Prostate gland (tissue), 2 donors: ENCODE results near the gene SLC35F5. TPM values are rescaled to one million over a fixed set of nuclear protein-coding genes. Genes with fewer than 3 reads are reported as not detected.
A peak's percentile ranks its signal among the peaks of the same experiment; 100 is the strongest.

Experiments used
- DNase-seq: peaks from one replicate; pipeline ENCODE4 v3.0.0-alpha.2; 2019; ENCODE audit warnings: low spot score
- H3K27ac ChIP-seq, 2 donors: fragments of 200-600 bp; sonication (generic); 2 replicates each; pipeline ENCODE4 v1.5.1; 2017 to 2019
- H3K27me3 ChIP-seq: fragments of 200-600 bp; sonication (generic); replicated peaks from 2 replicates; pipeline ENCODE4 v1.5.1; 2019; ENCODE audit not compliant: insufficient read depth
- H3K36me3 ChIP-seq, 2 donors: fragments of 200-600 bp; sonication (generic); 1 replicate in 1 of 2; 2 replicates in 1 of 2; pipeline versions ENCODE4 v1.5.1 to v1.8.1; 2017 to 2019
- H3K4me1 ChIP-seq: fragments of 200-600 bp; sonication (generic); replicated peaks from 2 replicates; pipeline ENCODE4 v1.5.1; 2019
- H3K4me3 ChIP-seq, 2 donors: fragments of 200-600 bp; sonication (generic); 2 replicates each; pipeline ENCODE4 v1.5.1; 2017 to 2019
- H3K9me3 ChIP-seq: fragments of 200-600 bp; sonication (generic); 2 replicates; pipeline ENCODE4 v1.5.1; 2017
- CTCF ChIP-seq, 4 experiments: fragments of 200-600 bp in 2 of 4; fragments of 450-650 bp in 2 of 4; sonication (generic) in 2 of 4; IDR thresholded peaks; 1 replicate in 3 of 4; 2 replicates in 1 of 4; pipeline ENCODE4 v1.5.1; 2016 to 2019; ENCODE audit warnings: antibody characterized with exemption in 4 of 4, mild to moderate bottlenecking in 2 of 4, moderate library complexity in 2 of 4
- POLR2A ChIP-seq: fragments of 450-650 bp; IDR thresholded peaks from one replicate; pipeline ENCODE4 v1.6.1; 2016; ENCODE audit warnings: antibody characterized with exemption, mild to moderate bottlenecking
- POLR2AphosphoS5 ChIP-seq: sonication (generic); formaldehyde crosslinking; IDR thresholded peaks from one replicate; pipeline ENCODE4 v1.6.1; 2017; ENCODE audit warnings: antibody characterized with exemption
- WGBS: methylation state at CpG from one replicate; pipeline ENCODE4 v1.1.5; 2018; 5-methylcytosine and 5-hydroxymethylcytosine counted together
- intact Hi-C: fragments of 100-400 bp; cut with DNase I; formaldehyde crosslinking; loops from one replicate; pipeline ENCODE4 v1.14.2; 2022
- total RNA-seq, 2 donors: library from RNA; depleted of rRNA; stranded (reverse); fragments of >200 nt; gene quantifications; one replicate each; pipeline ENCODE4 v1.1.0, GENCODE V29; 2016

SLC35F5 gene
- total RNA-seq, 2 donors from 2014 or later = 69.7 to 88.6 TPM

DNA sequence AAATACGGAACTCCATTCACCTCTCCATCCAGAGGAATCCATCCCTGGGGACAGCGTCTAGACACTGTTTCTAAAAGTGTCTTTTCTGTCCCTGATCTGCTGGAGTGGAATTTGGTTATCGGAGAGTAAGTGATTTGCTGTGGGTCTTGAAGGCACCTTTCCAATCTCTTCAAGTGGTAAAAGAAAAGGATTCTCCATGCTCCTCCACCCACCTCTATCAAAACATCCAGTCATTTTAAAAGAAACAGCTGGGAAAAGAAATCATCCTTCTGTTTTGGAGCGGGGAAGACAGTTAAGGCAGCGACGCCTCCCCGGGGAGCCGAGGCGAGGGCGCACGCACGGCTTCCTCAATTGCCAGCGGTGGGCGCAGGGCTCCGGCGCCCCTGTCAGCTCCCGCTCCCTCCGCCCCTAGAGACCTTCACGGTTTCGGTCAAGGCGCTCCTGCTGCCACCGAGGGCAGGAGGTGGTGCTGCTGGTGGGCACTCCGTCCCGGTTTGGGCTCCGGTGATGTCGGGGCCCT is 547 bp downstream of the SLC35F5 start:
- H3K36me3 ChIP-seq = no peaks in the 10 kb centered on the region
- no peaks in the 10 kb centered on the region for H3K27me3 ChIP-seq
- under 1% methylated on average over 26 of the region's 26 CpGs for WGBS
- no peak for DNase-seq
- no peak for TF ChIP-seq POLR2AphosphoS5
- TF ChIP-seq CTCF (IDR thresholded peaks at IDR 0.05) = no peak
- TF ChIP-seq POLR2A = no peak
- H3K9me3 ChIP-seq = no peaks in the 10 kb centered on the region
- H3K4me3 ChIP-seq = peak overlapping the region; percentile 86 to 87
- peaks cover 3% of the 10 kb centered on the region for H3K4me1 ChIP-seq
- peak overlapping the region; percentile 94 to 97 for H3K27ac ChIP-seq
- intact Hi-C loops = loop anchor here (2.0 kb wide), 1 partner anchor 135 kb away; the partner anchor contains the start of gene ACTR3

DNA sequence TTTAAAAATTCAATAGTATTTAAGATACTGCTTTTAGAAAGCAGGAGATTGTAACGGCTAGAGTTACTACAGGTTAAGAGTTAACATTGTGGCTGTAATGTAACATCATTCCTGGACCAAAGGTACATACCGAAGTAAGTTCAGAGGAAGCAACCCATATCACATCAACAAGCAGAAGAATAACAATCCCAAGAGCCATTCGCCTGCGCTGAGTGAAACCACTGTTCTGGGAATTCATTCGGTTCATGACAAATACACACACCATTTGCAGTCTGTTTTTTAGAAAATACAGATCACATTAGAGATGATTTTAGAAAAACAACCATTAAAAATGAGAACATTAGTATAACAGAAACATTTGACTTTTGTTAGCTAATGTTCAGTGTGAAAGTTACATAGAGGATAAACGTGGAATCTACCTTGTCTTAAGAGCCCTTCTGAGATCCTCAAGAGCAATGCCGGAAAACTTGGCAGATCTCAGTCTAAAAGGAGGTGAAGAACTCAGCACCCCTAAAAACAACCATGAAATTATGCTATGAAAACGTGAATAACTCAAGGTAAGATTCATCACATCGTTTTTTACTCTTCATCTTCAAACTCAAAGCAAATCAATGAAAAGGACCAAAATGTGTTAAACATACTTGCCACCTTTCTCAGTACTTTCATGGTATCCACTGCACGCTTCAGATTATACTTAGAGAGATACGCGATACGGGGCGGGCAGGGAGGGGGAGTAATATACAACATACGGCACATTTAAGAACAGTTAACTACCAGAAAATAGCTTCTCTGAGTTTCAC is 1.2 kb downstream of the SLC35F5 start:
- H3K27ac ChIP-seq = peak overlapping the region; percentile 94 to 97
- 9% methylated on average over 15 of the region's 15 CpGs for WGBS
- peak overlapping the region; percentile 86 to 87 for H3K4me3 ChIP-seq
- intact Hi-C loops = no loop called here
- peak; percentile 5 for DNase-seq
- H3K36me3 ChIP-seq = no peaks in the 10 kb centered on the region
- no peaks in the 10 kb centered on the region for H3K27me3 ChIP-seq
- TF ChIP-seq POLR2A = no peak
- no peak for TF ChIP-seq POLR2AphosphoS5
- no peak for TF ChIP-seq CTCF (IDR thresholded peaks at IDR 0.05)
- H3K9me3 ChIP-seq = no peaks in the 10 kb centered on the region
- peaks cover 3% of the 10 kb centered on the region for H3K4me1 ChIP-seq

DNA sequence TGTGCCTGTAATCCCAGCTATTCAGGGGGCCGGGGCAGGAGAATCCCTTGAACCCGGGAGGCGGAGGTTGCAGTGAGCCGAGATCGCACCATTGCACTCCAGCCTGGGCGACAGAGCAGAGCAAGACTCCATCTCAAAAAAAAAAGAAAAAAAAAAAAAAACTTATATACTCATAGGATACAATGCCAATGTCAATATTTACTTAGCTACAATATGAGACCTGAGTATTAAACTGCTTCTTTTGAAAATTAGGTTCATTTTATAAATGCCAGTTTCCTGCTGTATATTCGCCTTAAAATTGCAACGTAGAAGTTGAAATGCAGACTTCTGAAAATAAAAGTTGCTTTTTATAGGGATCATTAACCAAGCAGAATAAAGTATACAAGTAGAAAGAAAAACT is 2.3 kb downstream of the SLC35F5 start:
- Histone ChIP-seq H3K36me3 (no peaks in the 10 kb centered on the region), H3K27ac (no peak overlapping the region), H3K4me3 (no peak overlapping the region), H3K9me3 (no peaks in the 10 kb centered on the region), H3K4me1 (peaks cover 3% of the 10 kb centered on the region), H3K27me3 (no peaks in the 10 kb centered on the region)
- 73% methylated on average over 8 of the region's 8 CpGs for WGBS
- intact Hi-C loops = no loop called here
- TF ChIP-seq POLR2AphosphoS5 (no peak), CTCF (IDR thresholded peaks at IDR 0.05) (no peak), POLR2A (no peak)
- no peak for DNase-seq

GRCh38 chr2:113750385-113750784 is 6.1 kb downstream of the SLC35F5 start:
- H3K27me3 ChIP-seq = no peaks in the 10 kb centered on the region
- H3K27ac ChIP-seq = no peak overlapping the region
- WGBS = 96% methylated on average over 4 of the region's 4 CpGs
- H3K9me3 ChIP-seq = no peaks in the 10 kb centered on the region
- intact Hi-C loops = no loop called here
- no peaks in the 10 kb centered on the region for H3K36me3 ChIP-seq
- TF ChIP-seq CTCF (IDR thresholded peaks at IDR 0.05) (no peak), POLR2AphosphoS5 (no peak), POLR2A (no peak)
- DNase-seq = no peak
- H3K4me1 ChIP-seq = peaks cover 3% of the 10 kb centered on the region
- H3K4me3 ChIP-seq = no peak overlapping the region

DNA sequence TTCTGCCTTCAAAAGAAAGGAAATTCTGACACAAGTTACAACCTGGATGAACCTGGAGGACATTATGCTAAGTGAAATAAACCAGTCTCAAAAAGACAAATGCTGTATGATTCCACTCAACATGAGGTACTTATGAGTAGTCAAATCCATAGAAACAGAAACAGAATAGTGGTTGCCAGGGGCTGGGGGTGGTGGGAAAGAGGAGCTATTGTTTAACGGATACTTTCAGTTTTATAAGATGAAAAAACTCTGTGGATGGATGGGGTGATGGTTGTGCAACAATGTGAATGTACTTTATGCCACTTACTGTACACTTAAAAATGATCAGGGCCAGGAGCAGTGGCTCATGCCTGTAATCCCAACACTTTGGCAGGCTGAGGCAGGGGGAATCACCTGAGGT is 15.4 kb downstream of the SLC35F5 start:
- no peak overlapping the region for H3K4me3 ChIP-seq
- no peaks in the 10 kb centered on the region for H3K27me3 ChIP-seq
- no peak overlapping the region for H3K27ac ChIP-seq
- H3K9me3 ChIP-seq = no peaks in the 10 kb centered on the region
- WGBS = 91% methylated on average over 1 of the region's 1 CpG
- intact Hi-C loops = no loop called here
- DNase-seq = no peak
- H3K4me1 ChIP-seq = no peaks in the 10 kb centered on the region
- no peak for TF ChIP-seq CTCF (IDR thresholded peaks at IDR 0.05)
- TF ChIP-seq POLR2A = no peak
- TF ChIP-seq POLR2AphosphoS5 = no peak
- H3K36me3 ChIP-seq = peaks cover 0 to 2% of the 10 kb centered on the region in 2 donors
